GM23338 (cell line): Measurements from ENCODE around the gene MORC1. TPM values are rescaled to one million over a fixed set of nuclear protein-coding genes. Genes with fewer than 3 reads are reported as not detected.

ENCODE experiments used
- ATAC-seq: fragments of 200-7000 bp; cut with Tn5 transposase; 3 replicates; pipeline ENCODE4 v1.9.1; 2020
- DNase-seq: peaks from one replicate; pipeline ENCODE4 v3.0.0-alpha.2; 2015; ENCODE audit warnings: low spot score
- H2AFZ ChIP-seq: fragments of 200-600 bp; sonication (generic); 2 replicates; pipeline ENCODE4 v1.8.0; 2016; ENCODE audit warnings: antibody characterized with exemption, mild to moderate bottlenecking, moderate library complexity
- H3F3A ChIP-seq: fragments of 200-600 bp; sonication (generic); replicated peaks from 2 replicates; pipeline ENCODE4 v1.8.0; 2017; ENCODE audit warnings: antibody characterized with exemption, mixed run types, low read depth
- H3K27ac ChIP-seq: fragments of 200-600 bp; sonication (generic); 2 replicates; pipeline ENCODE4 v1.6.1; 2016; ENCODE audit warnings: low read depth
- H3K27me3 ChIP-seq: fragments of 200-600 bp; sonication (generic); 2 replicates; pipeline ENCODE4 v1.8.0; 2016; ENCODE audit warnings: mild to moderate bottlenecking, mixed run types, moderate library complexity; ENCODE audit not compliant: insufficient read depth
- H3K36me3 ChIP-seq: fragments of 200-600 bp; sonication (generic); 2 replicates; pipeline ENCODE4 v1.8.0; 2016; ENCODE audit warnings: mild to moderate bottlenecking; ENCODE audit not compliant: insufficient read depth
- H3K4me1 ChIP-seq: fragments of 200-600 bp; sonication (generic); 2 replicates; pipeline ENCODE4 v1.8.0; 2016; ENCODE audit warnings: mild to moderate bottlenecking, moderate library complexity; ENCODE audit not compliant: insufficient read depth
- H3K4me2 ChIP-seq: fragments of 200-600 bp; sonication (generic); 2 replicates; pipeline ENCODE4 v1.7.1; 2017; ENCODE audit warnings: mixed run types
- H3K4me3 ChIP-seq: fragments of 200-600 bp; sonication (generic); 2 replicates; pipeline ENCODE4 v1.6.1; 2016; ENCODE audit warnings: mixed run types
- H3K79me2 ChIP-seq: fragments of 200-600 bp; sonication (generic); replicated peaks from 2 replicates; pipeline ENCODE4 v1.8.0; 2017; ENCODE audit warnings: mild to moderate bottlenecking; ENCODE audit not compliant: insufficient read depth
- H3K9me2 ChIP-seq: fragments of 200-600 bp; sonication (generic); 2 replicates; pipeline ENCODE4 v1.8.0; 2017; ENCODE audit not compliant: insufficient read depth
- H4K20me1 ChIP-seq: fragments of 200-600 bp; sonication (generic); replicated peaks from 2 replicates; pipeline ENCODE4 v1.8.0; 2017; ENCODE audit warnings: mild to moderate bottlenecking; ENCODE audit not compliant: insufficient read depth
- H3K27ac Mint-ChIP-seq: 2 replicates; pipeline ENCODE4 v1.8.0; 2020; ENCODE audit warnings: inconsistent platforms, mild to moderate bottlenecking, moderate library complexity, mixed read lengths
- H3K27me3 Mint-ChIP-seq: 3 replicates; pipeline ENCODE4 v1.8.0; 2022; ENCODE audit warnings: low read depth, mild to moderate bottlenecking, moderate library complexity, mixed read lengths, inconsistent platforms; ENCODE audit not compliant: insufficient read depth, poor library complexity
- H3K36me3 Mint-ChIP-seq: 3 replicates; pipeline ENCODE4 v1.8.0; 2021; ENCODE audit warnings: low read depth, mild to moderate bottlenecking, inconsistent platforms, moderate library complexity, mixed read lengths
- H3K4me1 Mint-ChIP-seq: 3 replicates; pipeline ENCODE4 v1.8.0; 2020; ENCODE audit warnings: mild to moderate bottlenecking, inconsistent platforms, mixed read lengths
- H3K4me3 Mint-ChIP-seq: 3 replicates; pipeline ENCODE4 v1.8.0; 2021; ENCODE audit warnings: moderate library complexity, mild to moderate bottlenecking, inconsistent platforms, mixed read lengths
- H3K9me3 Mint-ChIP-seq: 3 replicates; pipeline ENCODE4 v1.8.0; 2020; ENCODE audit warnings: moderate library complexity, mild to moderate bottlenecking, inconsistent platforms, mixed read lengths
- CREB1 ChIP-seq: fragments of 250-450 bp; sonication (Bioruptor Pico); IDR thresholded peaks from 2 replicates; pipeline ENCODE4 v1.5.0; 2020; ENCODE audit warnings: low read depth, mild to moderate bottlenecking, moderate library complexity
- EZH2 ChIP-seq: fragments of 200-600 bp; sonication (generic); IDR thresholded peaks from one replicate; pipeline ENCODE4 v1.8.0; 2017; ENCODE audit warnings: antibody characterized with exemption, mild to moderate bottlenecking, low read depth; ENCODE audit not compliant: unreplicated experiment
- EZH2phosphoT487 ChIP-seq: fragments of 200-600 bp; sonication (generic); IDR thresholded peaks from one replicate; pipeline ENCODE4 v1.8.1; 2018; ENCODE audit warnings: antibody characterized with exemption; ENCODE audit not compliant: unreplicated experiment
- JUNB ChIP-seq: IDR thresholded peaks from one replicate; pipeline ENCODE4 v1.6.1; 2016; ENCODE audit warnings: antibody characterized with exemption; ENCODE audit not compliant: unreplicated experiment
- NANOG ChIP-seq: IDR thresholded peaks from 2 replicates; pipeline ENCODE4 v1.6.1; 2016; ENCODE audit warnings: antibody characterized with exemption, borderline replicate concordance
- POLR2AphosphoS5 ChIP-seq: IDR thresholded peaks from 2 replicates; pipeline ENCODE4 v1.6.1; 2016; ENCODE audit warnings: antibody characterized with exemption, low read depth
- STAT1 ChIP-seq: IDR thresholded peaks from one replicate; pipeline ENCODE4 v1.6.1; 2016; ENCODE audit warnings: antibody characterized with exemption; ENCODE audit not compliant: unreplicated experiment
- ZNF114 ChIP-seq: fragments of 250-450 bp; sonication (Bioruptor Pico); IDR thresholded peaks from 2 replicates; pipeline ENCODE4 v1.5.0; 2020; ENCODE audit warnings: mild to moderate bottlenecking, moderate library complexity
- ZNF331 ChIP-seq: fragments of 250-450 bp; sonication (Bioruptor Pico); IDR thresholded peaks from 2 replicates; pipeline ENCODE4 v1.5.0; 2020; ENCODE audit warnings: low read depth, mild to moderate bottlenecking, moderate library complexity
- polyA plus RNA-seq: library from polyadenylated mRNA; unstranded; fragments of >200 nt; fragmentation: Nextera tagmentation; extraction: Ambion mirVana; gene quantifications from 2 replicates; pipeline ENCODE4 v1.2.1, GENCODE V29; 2016
- total RNA-seq: library from RNA; depleted of rRNA; stranded (reverse); fragments of >200 nt; shearing (Covaris generic); gene quantifications from 2 replicates; pipeline ENCODE4 v1.2.3, GENCODE V29; 2014
- TF ChIP-seq, protein P1 (sequence below): fragments of 250-450 bp; sonication (Bioruptor Pico); IDR thresholded peaks from 2 replicates; pipeline ENCODE4 v1.5.0; 2020; ENCODE audit warnings: mild to moderate bottlenecking, moderate library complexity
- TF ChIP-seq, protein P2 (sequence below): IDR thresholded peaks from 2 replicates; pipeline ENCODE4 v1.6.1; 2016; ENCODE audit warnings: antibody characterized with exemption
- TF ChIP-seq, protein P3 (sequence below), 2 experiments: fragments of 200-600 bp in 1 of 2; sonication (generic) in 1 of 2; conservative IDR thresholded peaks; 2 replicates each; pipeline versions ENCODE4 v1.5.1 to v1.6.1; 2016 to 2017; ENCODE audit warnings: antibody characterized with exemption in 2 of 2, low read depth in 2 of 2, mild to moderate bottlenecking in 2 of 2, moderate library complexity in 1 of 2
- TF ChIP-seq, protein P4 (sequence below): IDR thresholded peaks from one replicate; pipeline ENCODE4 v1.6.1; 2018; ENCODE audit warnings: antibody characterized with exemption; ENCODE audit not compliant: unreplicated experiment

Gene MORC1
- total and polyA plus RNA-seq, 2 experiments from 2014 or later, result not detected

DNA sequence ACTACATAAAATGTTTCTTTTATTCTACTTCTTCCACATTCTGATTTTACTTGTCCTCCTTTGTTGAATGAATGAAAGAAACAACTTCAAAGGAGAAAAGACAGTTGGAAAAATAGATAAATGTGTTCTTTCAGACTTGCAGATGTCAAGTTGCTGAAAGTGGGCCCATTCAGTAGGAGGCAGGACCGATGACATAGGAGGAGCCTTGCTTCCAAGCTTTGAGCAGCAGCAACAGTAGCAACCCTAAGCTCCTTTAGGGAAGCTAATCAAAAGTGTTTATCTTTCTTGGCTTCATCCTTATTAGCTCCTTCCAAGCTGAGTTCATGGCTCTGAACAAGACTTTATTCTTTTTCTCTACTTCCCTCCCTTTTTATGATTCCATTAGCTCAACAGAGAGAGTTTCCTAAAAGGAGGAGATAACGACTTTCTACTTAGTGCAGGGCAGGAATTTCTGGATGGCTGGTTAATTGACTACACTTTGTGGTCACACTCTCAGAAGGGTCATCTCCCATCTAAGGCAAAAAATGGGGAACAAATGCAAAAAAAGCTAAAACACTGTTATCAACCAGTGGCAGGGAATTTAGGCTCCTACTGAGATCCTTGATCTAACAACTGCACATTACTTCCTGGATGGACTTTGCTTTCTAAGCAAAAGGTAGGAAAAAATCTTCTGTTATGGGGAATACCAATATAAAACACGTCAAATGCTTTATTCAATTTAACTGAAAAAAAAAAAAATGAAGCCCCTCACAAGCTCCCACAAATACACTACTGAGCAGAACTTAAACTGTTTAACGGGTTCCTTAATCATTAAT, 4.8 kb downstream of the MORC1 start:
- no peak overlapping the region for H3K27ac Mint-ChIP-seq
- no peak for DNase-seq

More for the DNA sequence above, 4.8 kb downstream of the MORC1 start:
- no peak overlapping the region for H2AFZ ChIP-seq
- no peaks in the 10 kb centered on the region for H3K79me2 ChIP-seq
- no peak overlapping the region for H3K27ac ChIP-seq
- Mint-ChIP-seq H3K36me3 (no peaks in the 10 kb centered on the region), H3K4me3 (no peak overlapping the region), H3K9me3 (no peaks in the 10 kb centered on the region), H3K27me3 (no peaks in the 10 kb centered on the region), H3K4me1 (no peaks in the 10 kb centered on the region)
- no peaks in the 10 kb centered on the region for H3K9me2 ChIP-seq
- TF ChIP-seq JUNB (no peak), NANOG (no peak), EZH2 (no peak), EZH2phosphoT487 (no peak), CREB1 (CRISPR knock-in tag) (no peak), STAT1 (no peak), POLR2AphosphoS5 (no peak), ZNF114 (CRISPR knock-in tag) (no peak), ZNF331 (CRISPR knock-in tag) (no peak)
- TF ChIP-seq, protein P1, sequence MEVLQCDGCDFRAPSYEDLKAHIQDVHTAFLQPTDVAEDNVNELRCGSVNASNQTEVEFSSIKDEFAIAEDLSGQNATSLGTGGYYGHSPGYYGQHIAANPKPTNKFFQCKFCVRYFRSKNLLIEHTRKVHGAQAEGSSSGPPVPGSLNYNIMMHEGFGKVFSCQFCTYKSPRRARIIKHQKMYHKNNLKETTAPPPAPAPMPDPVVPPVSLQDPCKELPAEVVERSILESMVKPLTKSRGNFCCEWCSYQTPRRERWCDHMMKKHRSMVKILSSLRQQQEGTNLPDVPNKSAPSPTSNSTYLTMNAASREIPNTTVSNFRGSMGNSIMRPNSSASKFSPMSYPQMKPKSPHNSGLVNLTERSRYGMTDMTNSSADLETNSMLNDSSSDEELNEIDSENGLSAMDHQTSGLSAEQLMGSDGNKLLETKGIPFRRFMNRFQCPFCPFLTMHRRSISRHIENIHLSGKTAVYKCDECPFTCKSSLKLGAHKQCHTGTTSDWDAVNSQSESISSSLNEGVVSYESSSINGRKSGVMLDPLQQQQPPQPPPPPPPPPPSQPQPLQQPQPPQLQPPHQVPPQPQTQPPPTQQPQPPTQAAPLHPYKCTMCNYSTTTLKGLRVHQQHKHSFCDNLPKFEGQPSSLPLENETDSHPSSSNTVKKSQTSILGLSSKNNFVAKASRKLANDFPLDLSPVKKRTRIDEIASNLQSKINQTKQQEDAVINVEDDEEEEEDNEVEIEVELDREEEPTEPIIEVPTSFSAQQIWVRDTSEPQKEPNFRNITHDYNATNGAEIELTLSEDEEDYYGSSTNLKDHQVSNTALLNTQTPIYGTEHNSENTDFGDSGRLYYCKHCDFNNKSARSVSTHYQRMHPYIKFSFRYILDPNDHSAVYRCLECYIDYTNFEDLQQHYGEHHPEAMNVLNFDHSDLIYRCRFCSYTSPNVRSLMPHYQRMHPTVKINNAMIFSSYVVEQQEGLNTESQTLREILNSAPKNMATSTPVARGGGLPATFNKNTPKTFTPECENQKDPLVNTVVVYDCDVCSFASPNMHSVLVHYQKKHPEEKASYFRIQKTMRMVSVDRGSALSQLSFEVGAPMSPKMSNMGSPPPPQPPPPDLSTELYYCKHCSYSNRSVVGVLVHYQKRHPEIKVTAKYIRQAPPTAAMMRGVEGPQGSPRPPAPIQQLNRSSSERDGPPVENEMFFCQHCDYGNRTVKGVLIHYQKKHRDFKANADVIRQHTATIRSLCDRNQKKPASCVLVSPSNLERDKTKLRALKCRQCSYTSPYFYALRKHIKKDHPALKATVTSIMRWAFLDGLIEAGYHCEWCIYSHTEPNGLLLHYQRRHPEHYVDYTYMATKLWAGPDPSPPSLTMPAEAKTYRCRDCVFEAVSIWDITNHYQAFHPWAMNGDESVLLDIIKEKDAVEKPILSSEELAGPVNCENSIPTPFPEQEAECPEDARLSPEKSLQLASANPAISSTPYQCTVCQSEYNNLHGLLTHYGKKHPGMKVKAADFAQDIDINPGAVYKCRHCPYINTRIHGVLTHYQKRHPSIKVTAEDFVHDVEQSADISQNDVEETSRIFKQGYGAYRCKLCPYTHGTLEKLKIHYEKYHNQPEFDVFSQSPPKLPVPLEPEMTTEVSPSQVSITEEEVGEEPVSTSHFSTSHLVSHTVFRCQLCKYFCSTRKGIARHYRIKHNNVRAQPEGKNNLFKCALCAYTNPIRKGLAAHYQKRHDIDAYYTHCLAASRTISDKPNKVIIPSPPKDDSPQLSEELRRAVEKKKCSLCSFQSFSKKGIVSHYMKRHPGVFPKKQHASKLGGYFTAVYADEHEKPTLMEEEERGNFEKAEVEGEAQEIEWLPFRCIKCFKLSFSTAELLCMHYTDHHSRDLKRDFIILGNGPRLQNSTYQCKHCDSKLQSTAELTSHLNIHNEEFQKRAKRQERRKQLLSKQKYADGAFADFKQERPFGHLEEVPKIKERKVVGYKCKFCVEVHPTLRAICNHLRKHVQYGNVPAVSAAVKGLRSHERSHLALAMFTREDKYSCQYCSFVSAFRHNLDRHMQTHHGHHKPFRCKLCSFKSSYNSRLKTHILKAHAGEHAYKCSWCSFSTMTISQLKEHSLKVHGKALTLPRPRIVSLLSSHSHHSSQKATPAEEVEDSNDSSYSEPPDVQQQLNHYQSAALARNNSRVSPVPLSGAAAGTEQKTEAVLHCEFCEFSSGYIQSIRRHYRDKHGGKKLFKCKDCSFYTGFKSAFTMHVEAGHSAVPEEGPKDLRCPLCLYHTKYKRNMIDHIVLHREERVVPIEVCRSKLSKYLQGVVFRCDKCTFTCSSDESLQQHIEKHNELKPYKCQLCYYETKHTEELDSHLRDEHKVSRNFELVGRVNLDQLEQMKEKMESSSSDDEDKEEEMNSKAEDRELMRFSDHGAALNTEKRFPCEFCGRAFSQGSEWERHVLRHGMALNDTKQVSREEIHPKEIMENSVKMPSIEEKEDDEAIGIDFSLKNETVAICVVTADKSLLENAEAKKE (CRISPR knock-in tag), result no peak
- TF ChIP-seq, protein P2, sequence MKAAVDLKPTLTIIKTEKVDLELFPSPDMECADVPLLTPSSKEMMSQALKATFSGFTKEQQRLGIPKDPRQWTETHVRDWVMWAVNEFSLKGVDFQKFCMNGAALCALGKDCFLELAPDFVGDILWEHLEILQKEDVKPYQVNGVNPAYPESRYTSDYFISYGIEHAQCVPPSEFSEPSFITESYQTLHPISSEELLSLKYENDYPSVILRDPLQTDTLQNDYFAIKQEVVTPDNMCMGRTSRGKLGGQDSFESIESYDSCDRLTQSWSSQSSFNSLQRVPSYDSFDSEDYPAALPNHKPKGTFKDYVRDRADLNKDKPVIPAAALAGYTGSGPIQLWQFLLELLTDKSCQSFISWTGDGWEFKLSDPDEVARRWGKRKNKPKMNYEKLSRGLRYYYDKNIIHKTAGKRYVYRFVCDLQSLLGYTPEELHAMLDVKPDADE, result no peak
- TF ChIP-seq, protein P3, sequence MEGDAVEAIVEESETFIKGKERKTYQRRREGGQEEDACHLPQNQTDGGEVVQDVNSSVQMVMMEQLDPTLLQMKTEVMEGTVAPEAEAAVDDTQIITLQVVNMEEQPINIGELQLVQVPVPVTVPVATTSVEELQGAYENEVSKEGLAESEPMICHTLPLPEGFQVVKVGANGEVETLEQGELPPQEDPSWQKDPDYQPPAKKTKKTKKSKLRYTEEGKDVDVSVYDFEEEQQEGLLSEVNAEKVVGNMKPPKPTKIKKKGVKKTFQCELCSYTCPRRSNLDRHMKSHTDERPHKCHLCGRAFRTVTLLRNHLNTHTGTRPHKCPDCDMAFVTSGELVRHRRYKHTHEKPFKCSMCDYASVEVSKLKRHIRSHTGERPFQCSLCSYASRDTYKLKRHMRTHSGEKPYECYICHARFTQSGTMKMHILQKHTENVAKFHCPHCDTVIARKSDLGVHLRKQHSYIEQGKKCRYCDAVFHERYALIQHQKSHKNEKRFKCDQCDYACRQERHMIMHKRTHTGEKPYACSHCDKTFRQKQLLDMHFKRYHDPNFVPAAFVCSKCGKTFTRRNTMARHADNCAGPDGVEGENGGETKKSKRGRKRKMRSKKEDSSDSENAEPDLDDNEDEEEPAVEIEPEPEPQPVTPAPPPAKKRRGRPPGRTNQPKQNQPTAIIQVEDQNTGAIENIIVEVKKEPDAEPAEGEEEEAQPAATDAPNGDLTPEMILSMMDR (conservative IDR thresholded peaks at IDR 0.05; ENCODE audit: low read depth in 2 of 2), result no peak
- TF ChIP-seq, protein P4, sequence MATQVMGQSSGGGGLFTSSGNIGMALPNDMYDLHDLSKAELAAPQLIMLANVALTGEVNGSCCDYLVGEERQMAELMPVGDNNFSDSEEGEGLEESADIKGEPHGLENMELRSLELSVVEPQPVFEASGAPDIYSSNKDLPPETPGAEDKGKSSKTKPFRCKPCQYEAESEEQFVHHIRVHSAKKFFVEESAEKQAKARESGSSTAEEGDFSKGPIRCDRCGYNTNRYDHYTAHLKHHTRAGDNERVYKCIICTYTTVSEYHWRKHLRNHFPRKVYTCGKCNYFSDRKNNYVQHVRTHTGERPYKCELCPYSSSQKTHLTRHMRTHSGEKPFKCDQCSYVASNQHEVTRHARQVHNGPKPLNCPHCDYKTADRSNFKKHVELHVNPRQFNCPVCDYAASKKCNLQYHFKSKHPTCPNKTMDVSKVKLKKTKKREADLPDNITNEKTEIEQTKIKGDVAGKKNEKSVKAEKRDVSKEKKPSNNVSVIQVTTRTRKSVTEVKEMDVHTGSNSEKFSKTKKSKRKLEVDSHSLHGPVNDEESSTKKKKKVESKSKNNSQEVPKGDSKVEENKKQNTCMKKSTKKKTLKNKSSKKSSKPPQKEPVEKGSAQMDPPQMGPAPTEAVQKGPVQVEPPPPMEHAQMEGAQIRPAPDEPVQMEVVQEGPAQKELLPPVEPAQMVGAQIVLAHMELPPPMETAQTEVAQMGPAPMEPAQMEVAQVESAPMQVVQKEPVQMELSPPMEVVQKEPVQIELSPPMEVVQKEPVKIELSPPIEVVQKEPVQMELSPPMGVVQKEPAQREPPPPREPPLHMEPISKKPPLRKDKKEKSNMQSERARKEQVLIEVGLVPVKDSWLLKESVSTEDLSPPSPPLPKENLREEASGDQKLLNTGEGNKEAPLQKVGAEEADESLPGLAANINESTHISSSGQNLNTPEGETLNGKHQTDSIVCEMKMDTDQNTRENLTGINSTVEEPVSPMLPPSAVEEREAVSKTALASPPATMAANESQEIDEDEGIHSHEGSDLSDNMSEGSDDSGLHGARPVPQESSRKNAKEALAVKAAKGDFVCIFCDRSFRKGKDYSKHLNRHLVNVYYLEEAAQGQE, result no peak
- H3F3A ChIP-seq, result no peaks in the 10 kb centered on the region
- H3K36me3 ChIP-seq, result no peaks in the 10 kb centered on the region
- H3K4me1 ChIP-seq, result no peaks in the 10 kb centered on the region
- H4K20me1 ChIP-seq, result no peaks in the 10 kb centered on the region
- no peak overlapping the region for H3K4me2 ChIP-seq
- no peak for ATAC-seq
- no peak overlapping the region for H3K4me3 ChIP-seq
- no peaks in the 10 kb centered on the region for H3K27me3 ChIP-seq
